ENCODE results near the gene S1PR3.

Gene S1PR3

GRCh38 chr9:88990041-88990728 lies 1.1 kb upstream of the S1PR3 start:
- H3K4me3 ChIP-seq (ENCODE audit: control insufficient read depth, low read depth, low read length): no peak overlapping the region
- no peak for TF ChIP-seq CTCF (IDR thresholded peaks at IDR 0.05; ENCODE audit: control insufficient read depth, insufficient read depth, low read depth, low read length, missing control alignments)
- no peak for DNase-seq (ENCODE audit: low read depth)

- H3K4me3 ChIP-seq (ENCODE audit: control insufficient read depth, low read depth, low read length): no peak overlapping the region
- no peak for DNase-seq (ENCODE audit: low read depth)
- no peak for TF ChIP-seq CTCF (IDR thresholded peaks at IDR 0.05; ENCODE audit: control insufficient read depth, insufficient read depth, low read depth, low read length, missing control alignments)
These were observed 571 bp upstream of the S1PR3 start for GRCh38 chr9:88990729-88991065.

- DNase-seq (ENCODE audit: low read depth): no peak
- TF ChIP-seq CTCF (IDR thresholded peaks at IDR 0.05; ENCODE audit: control insufficient read depth, insufficient read depth, low read depth, low read length, missing control alignments): no peak
- peak overlapping the region; percentile 81 for H3K4me3 ChIP-seq (ENCODE audit: control insufficient read depth, low read depth, low read length)
These were observed 1.3 kb downstream of the S1PR3 start for GRCh38 chr9:88992556-88992955.

GRCh38 chr9:88993327-88993726 lies 2.1 kb downstream of the S1PR3 start:
- no peak for DNase-seq (ENCODE audit: low read depth)
- no peak for TF ChIP-seq CTCF (IDR thresholded peaks at IDR 0.05; ENCODE audit: control insufficient read depth, insufficient read depth, low read depth, low read length, missing control alignments)
- H3K4me3 ChIP-seq (ENCODE audit: control insufficient read depth, low read depth, low read length): no peak overlapping the region

GRCh38 chr9:88993871-88994460 lies 2.7 kb downstream of the S1PR3 start:
- no peak for DNase-seq (ENCODE audit: low read depth)
- H3K4me3 ChIP-seq (ENCODE audit: control insufficient read depth, low read depth, low read length): no peak overlapping the region

GRCh38 chr9:88994469-88995199 lies 3.4 kb downstream of the S1PR3 start:
- peak; percentile 20 for DNase-seq (ENCODE audit: low read depth)
- no peak for TF ChIP-seq CTCF (IDR thresholded peaks at IDR 0.05; ENCODE audit: control insufficient read depth, insufficient read depth, low read depth, low read length, missing control alignments)
- H3K4me3 ChIP-seq (ENCODE audit: control insufficient read depth, low read depth, low read length): no peak overlapping the region

More at GRCh38 chr9:88993871-88994460, 2.7 kb downstream of the S1PR3 start:
- TF ChIP-seq CTCF (IDR thresholded peaks at IDR 0.05; ENCODE audit: control insufficient read depth, insufficient read depth, low read depth, low read length, missing control alignments): no peak
